Activated CD4-positive, alpha-beta T cell treated with anti-CD3 and anti-CD28 coated beads, Interleukin-2, amount 10 ng/mL, durations not matched to agents 7 days and 5 days (primary cell): Measurements from ENCODE around the gene GRHL1. TPM values are rescaled to one million over a fixed set of nuclear protein-coding genes. Genes with fewer than 3 reads are reported as not detected.
"Not testable (repeated sequence)": the region's sequence is repeated elsewhere in the genome, so short reads cannot be mapped to it uniquely, and the experiment has no call there.

Experiments
- CTCF ChIA-PET: fragments of 350-600 bp; sonication (Branson Sonifier 250); formaldehyde crosslinking; loops from one replicate; lab custom pipeline; 2021; ENCODE audit warnings: antibody characterized with exemption; lab: Charles Lee
- POLR2A ChIA-PET: fragments of 350-600 bp; sonication (Branson Sonifier 250); formaldehyde crosslinking; loops from one replicate; lab custom pipeline; 2021; ENCODE audit warnings: antibody characterized with exemption; lab: Charles Lee
- DNase-seq: peaks from one replicate; pipeline ENCODE4 v3.0.0-alpha.2; 2020
- H3K27ac Mint-ChIP-seq: one replicate; pipeline ENCODE4 v1.8.0; 2021; ENCODE audit warnings: mild to moderate bottlenecking, moderate library complexity, mixed read lengths
- H3K27me3 Mint-ChIP-seq: one replicate; pipeline ENCODE4 v1.8.0; 2021; ENCODE audit warnings: mixed read lengths
- H3K36me3 Mint-ChIP-seq: one replicate; pipeline ENCODE4 v1.8.0; 2021; ENCODE audit warnings: low read depth, mixed read lengths
- H3K4me1 Mint-ChIP-seq: one replicate; pipeline ENCODE4 v1.8.0; 2021; ENCODE audit warnings: mixed read lengths
- H3K4me3 Mint-ChIP-seq: one replicate; pipeline ENCODE4 v1.8.0; 2021; ENCODE audit warnings: mild to moderate bottlenecking, moderate library complexity, mixed read lengths
- H3K9me3 Mint-ChIP-seq: one replicate; pipeline ENCODE4 v1.8.0; 2021; ENCODE audit warnings: mixed read lengths
- total RNA-seq, 2 experiments: library from RNA; stranded (reverse); gene quantifications; one replicate each; pipeline ENCODE4 v1.2.3, GENCODE V29; 2021

Gene GRHL1
- total RNA-seq, 2 experiments from 2014 or later = 0.25 to 0.27 TPM

DNA sequence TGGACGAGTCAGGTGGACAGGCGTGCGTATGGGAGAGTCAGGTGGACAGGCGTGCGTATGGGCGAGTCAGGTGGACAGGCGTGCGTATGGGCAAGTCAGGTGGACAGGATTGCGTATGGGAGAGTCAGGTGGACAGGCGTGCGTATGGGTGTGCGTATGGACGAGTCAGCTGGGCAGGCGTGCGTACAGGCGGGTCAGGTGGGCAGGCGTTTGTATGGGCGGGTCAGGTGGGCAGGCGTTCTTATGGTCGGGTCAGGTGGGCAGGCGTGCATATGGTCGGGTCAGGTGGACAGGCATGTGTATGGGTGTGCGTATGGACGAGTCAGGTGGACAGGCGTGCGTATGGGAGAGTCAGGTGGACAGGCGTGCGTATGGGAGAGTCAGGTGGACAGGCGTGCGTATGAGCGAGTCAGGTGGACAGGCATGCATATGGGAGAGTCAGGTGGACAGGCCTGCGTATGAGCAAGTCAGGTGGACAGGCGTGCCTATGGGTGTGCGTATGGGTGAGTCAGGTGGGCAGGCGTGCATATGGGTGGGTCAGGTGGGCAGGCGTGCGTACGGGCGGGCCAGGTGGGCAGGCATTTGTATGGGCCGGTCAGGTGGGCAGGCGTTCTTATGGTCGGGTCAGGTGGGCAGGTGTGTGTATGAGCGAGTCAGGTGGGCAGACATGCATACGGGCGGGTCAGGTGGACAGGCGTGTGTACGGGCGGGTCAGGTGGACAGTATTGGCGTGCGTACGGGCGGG lies 59.5 kb downstream of the GRHL1 start:
- H3K27me3 Mint-ChIP-seq = peaks cover 16% of the 10 kb centered on the region
- DNase-seq, CTCF ChIA-PET, H3K4me1 Mint-ChIP-seq, H3K9me3 Mint-ChIP-seq, H3K36me3 Mint-ChIP-seq, H3K27ac Mint-ChIP-seq, POLR2A ChIA-PET, H3K4me3 Mint-ChIP-seq: not testable (repeated sequence)

DNA sequence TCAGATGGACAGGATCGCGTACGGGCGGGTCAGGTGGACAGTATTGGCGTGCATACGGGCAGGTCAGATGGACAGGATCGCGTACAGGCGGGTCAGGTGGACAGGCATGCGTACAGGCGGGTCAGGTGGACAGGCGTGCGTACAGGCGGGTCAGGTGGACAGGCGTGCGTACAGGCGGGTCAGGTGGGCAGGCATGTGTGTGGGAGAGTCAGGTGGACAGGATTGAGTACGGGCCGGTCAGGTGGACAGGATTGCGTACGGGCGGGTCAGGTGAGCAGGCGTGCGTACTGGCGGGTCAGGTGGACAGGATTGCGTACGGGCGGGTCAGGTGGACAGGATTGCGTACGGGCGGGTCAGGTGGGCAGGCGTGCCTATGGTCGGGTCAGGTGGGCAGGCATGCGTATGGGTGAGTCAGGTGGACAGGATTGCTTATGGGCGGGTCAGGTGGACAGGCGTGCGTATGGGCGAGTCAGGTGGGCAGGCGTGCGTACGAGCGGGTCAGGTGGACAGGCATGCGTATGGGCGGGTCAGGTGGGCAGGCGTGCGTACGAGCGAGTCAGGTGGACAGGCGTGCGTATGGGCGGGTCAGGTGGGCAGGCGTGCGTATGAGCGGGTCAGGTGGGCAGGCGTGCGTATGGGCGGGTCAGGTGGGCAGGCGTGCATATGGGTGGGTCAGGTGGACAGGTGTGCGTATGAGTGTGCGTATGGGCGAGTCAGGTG lies 60.3 kb downstream of the GRHL1 start:
- POLR2A ChIA-PET, H3K36me3 Mint-ChIP-seq, DNase-seq, H3K27ac Mint-ChIP-seq, H3K4me1 Mint-ChIP-seq, H3K9me3 Mint-ChIP-seq, H3K4me3 Mint-ChIP-seq, CTCF ChIA-PET: not testable (repeated sequence)
- H3K27me3 Mint-ChIP-seq = peaks cover 13% of the 10 kb centered on the region

DNA sequence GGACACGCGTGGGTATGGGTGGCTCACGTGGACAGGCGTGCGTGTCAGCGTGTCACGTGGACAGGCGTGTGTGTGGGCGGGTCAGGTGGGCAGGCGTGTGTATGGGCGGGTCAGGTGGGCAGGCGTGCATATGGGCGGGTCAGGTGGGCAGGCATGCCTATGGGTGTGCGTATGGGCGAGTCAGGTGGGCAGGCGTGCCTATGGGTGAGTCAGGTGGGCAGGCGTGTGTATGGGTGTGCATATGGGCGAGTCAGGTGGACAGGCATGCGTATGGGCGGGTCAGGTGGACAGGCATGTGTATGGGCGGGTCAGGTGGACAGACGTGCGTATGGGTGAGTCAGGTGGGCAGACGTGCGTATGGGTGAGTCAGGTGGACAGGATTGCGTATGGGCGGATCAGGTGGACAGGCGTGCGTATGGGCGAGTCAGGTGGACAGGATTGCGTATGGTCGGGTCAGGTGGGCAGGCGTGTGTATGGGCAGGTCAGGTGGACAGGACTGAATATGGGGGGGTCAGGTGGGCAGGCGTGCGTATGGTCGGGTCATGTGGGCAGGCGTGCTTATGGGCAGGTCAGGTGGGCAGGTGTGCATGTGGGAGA lies 61.0 kb downstream of the GRHL1 start:
- H3K9me3 Mint-ChIP-seq, H3K27ac Mint-ChIP-seq, H3K4me3 Mint-ChIP-seq, POLR2A ChIA-PET, DNase-seq, H3K36me3 Mint-ChIP-seq, CTCF ChIA-PET, H3K4me1 Mint-ChIP-seq: not testable (repeated sequence)
- peaks cover 10% of the 10 kb centered on the region for H3K27me3 Mint-ChIP-seq

DNA sequence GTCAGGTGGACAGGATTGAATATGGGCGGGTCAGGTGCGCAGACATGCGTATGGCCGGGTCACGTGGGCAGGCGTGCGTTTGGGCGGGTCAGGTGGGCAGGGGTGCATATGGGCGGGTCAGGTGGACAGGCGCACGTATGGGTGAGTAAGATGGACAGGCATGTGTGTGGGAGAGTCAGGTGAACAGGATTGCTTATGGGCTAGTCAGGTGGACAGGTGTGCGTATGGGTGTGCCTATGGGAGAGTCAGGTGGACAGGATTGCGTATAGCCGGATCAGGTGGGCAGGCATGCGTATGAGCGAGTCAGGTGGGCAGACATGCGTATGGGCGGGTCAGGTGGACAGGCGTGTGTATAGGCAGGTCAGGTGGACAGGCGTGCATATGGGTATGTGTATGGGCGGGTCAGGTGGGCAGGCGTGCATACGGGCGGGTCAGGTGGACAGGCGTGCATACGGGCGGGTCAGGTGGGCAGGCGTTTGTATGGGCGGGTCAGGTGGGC lies 61.5 kb downstream of the GRHL1 start:
- ChIA-PET CTCF (no interaction called here), POLR2A (no interaction called here)
- Mint-ChIP-seq H3K4me3 (no peak overlapping the region), H3K36me3 (no peaks in the 10 kb centered on the region), H3K4me1 (no peaks in the 10 kb centered on the region), H3K27me3 (peaks cover 8% of the 10 kb centered on the region), H3K27ac (no peak overlapping the region), H3K9me3 (peaks cover 3% of the 10 kb centered on the region)
- DNase-seq = no peak

DNA sequence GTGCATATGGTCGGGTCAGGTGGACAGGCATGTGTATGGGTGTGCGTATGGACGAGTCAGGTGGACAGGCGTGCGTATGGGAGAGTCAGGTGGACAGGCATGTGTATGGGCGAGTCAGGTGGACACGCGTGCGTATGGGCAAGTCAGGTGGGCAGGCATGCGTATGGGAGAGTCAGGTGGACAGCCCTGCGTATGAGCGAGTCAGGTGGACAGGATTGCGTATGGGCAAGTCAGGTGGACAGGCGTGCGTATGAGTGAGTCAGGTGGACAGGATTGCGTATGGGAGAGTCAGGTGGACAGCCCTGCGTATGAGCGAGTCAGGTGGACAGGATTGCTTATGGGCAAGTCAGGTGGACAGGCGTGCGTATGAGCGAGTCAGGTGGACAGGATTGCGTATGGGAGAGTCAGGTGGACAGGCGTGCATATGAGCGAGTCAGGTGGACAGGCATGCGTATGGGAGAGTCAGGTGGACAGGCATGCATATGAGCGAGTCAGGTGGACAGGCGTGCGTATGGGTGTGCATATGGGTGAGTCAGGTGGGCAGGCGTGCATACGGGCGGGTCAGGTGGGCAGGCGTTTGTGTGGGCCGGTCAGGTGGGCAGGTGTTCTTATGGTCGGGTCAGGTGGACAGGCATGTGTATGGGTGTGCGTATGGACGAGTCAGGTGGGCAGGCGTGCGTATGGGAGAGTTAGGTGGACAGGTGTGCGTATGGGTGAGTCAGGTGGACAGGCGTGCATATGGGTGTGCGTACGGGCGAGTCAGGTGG lies 62.3 kb downstream of the GRHL1 start:
- H3K27me3 Mint-ChIP-seq, DNase-seq, H3K36me3 Mint-ChIP-seq, POLR2A ChIA-PET, CTCF ChIA-PET, H3K4me1 Mint-ChIP-seq, H3K9me3 Mint-ChIP-seq, H3K27ac Mint-ChIP-seq, H3K4me3 Mint-ChIP-seq: not testable (repeated sequence)

DNA sequence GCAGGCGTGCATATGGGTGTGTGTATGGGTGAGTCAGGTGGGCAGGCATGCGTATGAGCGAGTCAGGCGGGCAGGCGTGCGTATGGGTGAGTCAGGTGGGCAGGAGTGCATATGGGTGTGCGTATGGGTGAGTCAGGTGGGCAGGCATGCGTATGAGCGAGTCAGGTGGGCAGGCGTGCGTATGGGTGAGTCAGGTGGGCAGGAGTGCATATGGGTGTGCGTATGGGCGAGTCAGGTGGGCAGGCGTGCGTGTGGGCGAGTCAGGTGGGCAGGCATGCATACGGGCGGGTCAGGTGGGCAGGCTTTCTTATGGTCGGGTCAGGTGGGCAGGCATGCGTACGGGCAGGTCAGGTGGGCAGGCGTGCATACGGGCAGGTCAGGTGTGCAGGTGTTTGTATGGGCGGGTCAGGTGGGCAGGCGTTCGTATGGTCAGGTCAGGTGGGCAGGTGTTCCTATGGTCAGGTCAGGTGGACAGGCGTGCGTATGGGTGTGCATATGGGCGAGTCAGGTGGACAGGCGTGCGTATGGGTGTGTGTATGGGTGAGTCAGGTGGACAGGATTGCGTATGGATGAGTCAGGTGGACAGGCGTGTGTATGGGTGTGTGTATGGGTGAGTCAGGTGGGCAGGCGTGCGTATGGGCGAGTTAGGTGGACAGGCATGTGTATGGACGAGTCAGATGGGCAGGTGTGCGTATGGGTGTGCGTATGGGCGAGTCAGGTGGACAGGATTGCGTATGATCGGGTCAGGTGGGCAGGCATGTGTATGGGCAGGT lies 63.1 kb downstream of the GRHL1 start:
- Mint-ChIP-seq H3K4me3 (no peak overlapping the region), H3K4me1 (no peaks in the 10 kb centered on the region), H3K27ac (no peak overlapping the region), H3K9me3 (peaks cover 3% of the 10 kb centered on the region), H3K27me3 (peaks cover 10% of the 10 kb centered on the region), H3K36me3 (no peaks in the 10 kb centered on the region)
- ChIA-PET CTCF (no interaction called here), POLR2A (no interaction called here)
- DNase-seq = no peak

DNA sequence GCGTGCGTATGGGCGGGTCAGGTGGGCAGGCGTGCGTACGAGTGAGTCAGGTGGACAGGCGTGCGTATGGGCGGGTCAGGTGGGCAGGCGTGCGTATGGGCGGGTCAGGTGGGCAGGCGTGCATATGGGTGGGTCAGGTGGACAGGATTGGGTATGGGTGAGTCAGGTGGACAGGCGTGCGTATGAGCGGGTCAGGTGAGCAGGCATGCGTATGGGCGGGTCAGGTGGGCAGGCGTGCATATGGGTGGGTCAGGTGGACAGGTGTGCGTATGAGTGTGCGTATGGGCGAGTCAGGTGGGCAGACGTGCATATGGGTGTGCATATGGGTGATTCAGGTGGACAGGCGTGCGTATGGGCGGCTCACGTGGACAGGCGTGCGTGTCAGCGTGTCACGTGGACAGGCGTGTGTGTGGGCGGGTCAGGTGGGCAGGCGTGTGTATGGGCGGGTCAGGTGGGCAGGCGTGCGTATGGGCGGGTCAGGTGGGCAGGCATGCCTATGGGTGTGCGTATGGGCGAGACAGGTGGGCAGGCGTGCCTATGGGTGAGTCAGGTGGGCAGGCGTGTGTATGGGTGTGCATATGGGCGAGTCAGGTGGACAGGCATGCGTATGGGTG lies 64.0 kb downstream of the GRHL1 start:
- POLR2A ChIA-PET, H3K36me3 Mint-ChIP-seq, H3K4me1 Mint-ChIP-seq, H3K27ac Mint-ChIP-seq, H3K9me3 Mint-ChIP-seq, H3K4me3 Mint-ChIP-seq, DNase-seq, CTCF ChIA-PET: not testable (repeated sequence)
- H3K27me3 Mint-ChIP-seq = peaks cover 10% of the 10 kb centered on the region

DNA sequence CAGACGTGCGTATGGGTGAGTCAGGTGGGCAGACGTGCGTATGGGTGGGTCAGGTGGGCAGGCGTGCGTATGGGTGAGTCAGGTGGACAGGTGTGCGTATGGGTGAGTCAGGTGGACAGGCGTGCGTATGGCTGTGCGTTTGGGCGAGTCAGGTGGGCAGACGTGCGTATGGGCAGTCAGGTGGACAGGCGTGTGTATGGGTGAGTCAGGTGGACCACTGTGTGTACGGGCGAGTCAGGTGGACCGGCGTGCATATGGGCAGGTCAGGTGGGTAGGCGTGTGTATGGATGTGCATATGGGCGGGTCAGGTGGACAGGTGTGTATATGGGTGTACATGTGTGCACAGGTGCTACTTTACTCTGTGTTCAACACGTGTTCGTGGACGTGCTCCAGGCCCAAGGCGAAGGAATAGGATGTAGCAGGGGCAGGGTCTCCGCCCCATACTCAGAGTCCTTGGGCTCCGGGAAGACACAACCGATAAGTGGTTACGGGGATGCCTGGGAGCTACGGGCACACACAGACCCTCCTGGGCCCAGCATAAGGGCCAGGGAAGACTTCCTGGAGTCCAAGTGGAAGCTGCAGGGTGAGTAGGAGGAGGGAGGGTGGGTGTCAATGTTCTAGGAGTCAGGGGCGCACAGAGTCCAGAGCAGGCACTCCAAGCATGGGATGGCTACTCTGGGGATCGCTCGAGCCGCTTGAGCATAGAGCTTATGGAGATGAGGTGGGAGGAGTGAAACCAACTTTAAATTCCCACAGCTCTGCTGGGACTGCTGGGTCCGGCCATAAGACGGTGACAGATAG lies 64.7 kb downstream of the GRHL1 start:
- DNase-seq = no peak
- no peaks in the 10 kb centered on the region for H3K4me1 Mint-ChIP-seq
- H3K36me3 Mint-ChIP-seq = no peaks in the 10 kb centered on the region
- no peak overlapping the region for H3K4me3 Mint-ChIP-seq
- ChIA-PET POLR2A (no interaction called here), CTCF (interaction anchor here (0.6 to 1.3 kb wide), 6 partner anchors 8 to 138 kb away, joined by 3 read pairs; no protein-coding TSS in a partner anchor)
- H3K27ac Mint-ChIP-seq = no peak overlapping the region
- peaks cover 3% of the 10 kb centered on the region for H3K9me3 Mint-ChIP-seq
- peaks cover 10% of the 10 kb centered on the region for H3K27me3 Mint-ChIP-seq

DNA sequence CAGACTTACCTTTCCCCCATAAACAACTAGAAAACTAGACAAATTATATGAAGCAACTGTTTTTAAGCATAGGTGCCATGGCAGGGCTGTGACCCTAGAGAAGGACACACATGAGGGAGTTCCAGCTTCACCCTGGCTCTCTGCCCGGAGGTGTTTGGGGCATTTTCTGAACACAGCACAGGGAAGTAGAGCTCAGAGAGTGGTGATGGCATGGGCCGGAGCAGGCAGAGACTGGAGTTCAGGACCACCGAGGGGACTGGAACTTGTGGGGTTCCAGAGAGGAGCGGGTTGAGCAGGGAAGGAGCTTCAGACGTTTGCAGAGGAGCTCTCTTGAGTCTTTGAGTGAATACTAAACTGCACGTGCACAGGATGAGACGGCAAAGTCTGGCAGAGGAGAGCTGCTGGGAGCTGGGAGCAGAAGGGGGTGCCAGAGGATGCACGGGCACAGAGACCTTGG lies 65.3 kb downstream of the GRHL1 start:
- Mint-ChIP-seq H3K36me3 (no peaks in the 10 kb centered on the region), H3K4me1 (no peaks in the 10 kb centered on the region), H3K4me3 (no peak overlapping the region), H3K27ac (no peak overlapping the region), H3K9me3 (peaks cover 3% of the 10 kb centered on the region), H3K27me3 (peaks cover 10% of the 10 kb centered on the region)
- no peak for DNase-seq
- CTCF ChIA-PET = interaction anchor here (0.6 to 1.3 kb wide), 6 partner anchors 9 to 137 kb away, joined by 3 read pairs; no protein-coding TSS in a partner anchor
- POLR2A ChIA-PET = no interaction called here

DNA sequence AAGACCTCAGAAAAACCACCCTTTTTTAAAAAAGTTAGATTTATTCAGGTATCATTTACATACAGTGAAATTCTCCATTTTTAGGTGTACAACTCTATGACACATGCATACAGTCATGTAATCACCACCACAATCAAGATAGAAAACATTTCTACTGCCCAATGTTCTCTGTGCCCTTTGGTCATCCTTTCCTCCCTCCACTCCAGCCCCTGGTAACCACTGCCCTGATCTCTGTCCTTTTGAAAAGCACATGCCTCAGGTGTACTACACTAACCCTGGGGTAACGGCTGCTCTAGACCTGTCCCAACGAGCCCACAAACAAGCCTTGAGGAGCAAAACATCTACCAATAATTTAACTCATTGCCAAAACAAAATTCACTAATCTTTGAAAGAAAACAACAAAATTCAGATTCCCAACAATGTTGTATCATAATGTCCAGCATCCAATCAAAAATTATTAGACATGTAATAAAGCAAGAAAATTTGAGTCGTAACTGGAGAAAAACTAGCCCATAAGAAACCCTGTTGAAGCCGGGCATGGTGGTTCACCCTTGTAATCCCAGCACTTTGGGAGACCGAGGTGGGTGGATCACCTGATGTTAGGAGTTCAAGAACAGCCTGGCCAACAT lies 65.9 kb downstream of the GRHL1 start:
- Mint-ChIP-seq H3K4me3 (no peak overlapping the region), H3K36me3 (no peaks in the 10 kb centered on the region), H3K27ac (no peak overlapping the region), H3K4me1 (no peaks in the 10 kb centered on the region), H3K9me3 (peaks cover 3% of the 10 kb centered on the region), H3K27me3 (peaks cover 10% of the 10 kb centered on the region)
- DNase-seq = no peak
- ChIA-PET POLR2A (no interaction called here), CTCF (interaction anchor here (0.7 to 1.5 kb wide), 5 partner anchors 8 to 32 kb away, joined by 3 to 9 read pairs (median 3); partner anchors contain the start of gene KLF11)

DNA sequence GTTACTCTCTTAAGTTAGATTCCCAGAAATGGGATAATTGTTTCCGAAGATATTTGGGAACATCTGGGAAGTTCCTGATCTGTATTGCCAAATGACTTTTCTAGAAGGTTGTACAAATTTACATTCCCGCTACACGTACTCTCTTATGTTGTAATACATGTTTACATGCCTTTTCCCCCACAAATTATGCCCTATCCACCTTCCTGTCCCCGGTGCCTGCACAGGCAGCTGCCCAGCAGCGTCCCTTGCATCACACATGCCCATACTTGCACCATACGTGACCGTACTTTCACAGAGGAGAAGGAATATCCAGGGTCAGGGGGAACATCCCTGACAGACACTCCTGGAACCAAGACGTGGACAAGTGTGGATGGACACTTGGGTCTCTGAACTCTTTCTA lies 67.7 kb downstream of the GRHL1 start:
- no peak for DNase-seq
- Mint-ChIP-seq H3K4me1 (no peaks in the 10 kb centered on the region), H3K27me3 (peaks cover 10% of the 10 kb centered on the region), H3K4me3 (no peak overlapping the region), H3K9me3 (peaks cover 3% of the 10 kb centered on the region), H3K27ac (no peak overlapping the region), H3K36me3 (no peaks in the 10 kb centered on the region)
- POLR2A ChIA-PET = no interaction called here
- CTCF ChIA-PET = interaction anchor here (1.5 to 1.6 kb wide), 2 partner anchors 14 to 24 kb away, joined by 7 to 9 read pairs; partner anchors contain the start of gene KLF11
